Midbrain (tissue), 1 donor: Measurements from ENCODE around the gene SLCO1B3.
"Not testable (repeated sequence)": the region's sequence is repeated elsewhere in the genome, so short reads cannot be mapped to it uniquely, and the experiment has no call there.

ENCODE experiments used
- DNase-seq: peaks from one replicate; lab custom pipeline; 2025; lab: John Stamatoyannopoulos, UW

SLCO1B3 gene, protein sequence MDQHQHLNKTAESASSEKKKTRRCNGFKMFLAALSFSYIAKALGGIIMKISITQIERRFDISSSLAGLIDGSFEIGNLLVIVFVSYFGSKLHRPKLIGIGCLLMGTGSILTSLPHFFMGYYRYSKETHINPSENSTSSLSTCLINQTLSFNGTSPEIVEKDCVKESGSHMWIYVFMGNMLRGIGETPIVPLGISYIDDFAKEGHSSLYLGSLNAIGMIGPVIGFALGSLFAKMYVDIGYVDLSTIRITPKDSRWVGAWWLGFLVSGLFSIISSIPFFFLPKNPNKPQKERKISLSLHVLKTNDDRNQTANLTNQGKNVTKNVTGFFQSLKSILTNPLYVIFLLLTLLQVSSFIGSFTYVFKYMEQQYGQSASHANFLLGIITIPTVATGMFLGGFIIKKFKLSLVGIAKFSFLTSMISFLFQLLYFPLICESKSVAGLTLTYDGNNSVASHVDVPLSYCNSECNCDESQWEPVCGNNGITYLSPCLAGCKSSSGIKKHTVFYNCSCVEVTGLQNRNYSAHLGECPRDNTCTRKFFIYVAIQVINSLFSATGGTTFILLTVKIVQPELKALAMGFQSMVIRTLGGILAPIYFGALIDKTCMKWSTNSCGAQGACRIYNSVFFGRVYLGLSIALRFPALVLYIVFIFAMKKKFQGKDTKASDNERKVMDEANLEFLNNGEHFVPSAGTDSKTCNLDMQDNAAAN

GRCh38 chr12:20810487-20810886 lies at the start of gene SLCO1B3:
TSS of gene SLCO1B3 (plus strand) at chr12:20810705. CDS start at chr12:20815739, 5,034 bp downstream.
- DNase-seq: no peak

DNA sequence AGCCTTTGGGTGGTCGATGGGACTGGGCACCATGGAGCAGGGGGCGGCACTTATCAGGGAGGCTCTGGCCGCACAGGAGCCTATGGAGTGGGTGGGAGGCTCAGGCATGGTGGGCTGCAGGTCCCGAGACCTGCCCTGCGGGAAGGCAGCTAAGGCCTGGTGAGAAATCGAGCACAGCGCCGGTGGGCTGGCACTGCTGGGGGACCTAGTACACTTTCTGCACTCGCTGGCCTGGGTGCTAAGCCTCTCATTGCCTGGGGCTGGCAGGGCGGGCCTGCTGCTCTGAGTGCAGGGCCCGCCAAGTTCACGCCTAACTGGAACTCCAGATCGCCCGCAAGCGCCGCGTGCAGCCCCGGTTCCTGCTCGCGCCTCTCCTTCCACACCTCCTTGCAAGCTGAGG lies 33.1 kb upstream of the SLCO1B3 start:
- no peak for DNase-seq

GRCh38 chr12:20778969-20779368 lies 31.5 kb upstream of the SLCO1B3 start:
- no peak for DNase-seq

GRCh38 chr12:20779971-20780370 lies 30.5 kb upstream of the SLCO1B3 start:
- not testable (repeated sequence) for DNase-seq

GRCh38 chr12:20783796-20784357 lies 26.6 kb upstream of the SLCO1B3 start:
- not testable (repeated sequence) for DNase-seq

DNA sequence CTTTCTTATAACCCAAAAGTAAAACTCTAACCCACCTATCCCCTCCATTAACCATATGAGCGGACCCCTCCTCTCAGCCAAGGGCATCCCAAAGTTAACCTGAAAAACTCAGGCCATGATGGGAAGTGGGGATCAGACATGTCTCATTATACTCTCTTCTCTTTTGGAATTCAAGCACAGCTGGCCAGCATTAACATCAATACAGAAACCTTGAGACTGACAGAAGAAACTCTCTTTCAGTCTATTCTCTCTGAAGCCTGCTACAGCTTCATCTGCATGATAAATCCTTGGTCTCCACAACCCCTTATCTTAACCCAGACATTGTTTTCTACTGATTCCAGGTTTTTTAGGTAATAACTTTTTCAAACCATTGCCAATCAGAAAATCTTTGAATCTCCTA lies 17.5 kb upstream of the SLCO1B3 start:
- no peak for DNase-seq

GRCh38 chr12:20798554-20798953 lies 12.0 kb upstream of the SLCO1B3 start:
- DNase-seq: peak; percentile 41

GRCh38 chr12:20800160-20800559 lies 10.3 kb upstream of the SLCO1B3 start:
- DNase-seq: no peak

GRCh38 chr12:20801035-20801434 lies 9.5 kb upstream of the SLCO1B3 start:
- DNase-seq: no peak

- DNase-seq: no peak
Observed at GRCh38 chr12:20805921-20806320, 4.6 kb upstream of the SLCO1B3 start.

DNA sequence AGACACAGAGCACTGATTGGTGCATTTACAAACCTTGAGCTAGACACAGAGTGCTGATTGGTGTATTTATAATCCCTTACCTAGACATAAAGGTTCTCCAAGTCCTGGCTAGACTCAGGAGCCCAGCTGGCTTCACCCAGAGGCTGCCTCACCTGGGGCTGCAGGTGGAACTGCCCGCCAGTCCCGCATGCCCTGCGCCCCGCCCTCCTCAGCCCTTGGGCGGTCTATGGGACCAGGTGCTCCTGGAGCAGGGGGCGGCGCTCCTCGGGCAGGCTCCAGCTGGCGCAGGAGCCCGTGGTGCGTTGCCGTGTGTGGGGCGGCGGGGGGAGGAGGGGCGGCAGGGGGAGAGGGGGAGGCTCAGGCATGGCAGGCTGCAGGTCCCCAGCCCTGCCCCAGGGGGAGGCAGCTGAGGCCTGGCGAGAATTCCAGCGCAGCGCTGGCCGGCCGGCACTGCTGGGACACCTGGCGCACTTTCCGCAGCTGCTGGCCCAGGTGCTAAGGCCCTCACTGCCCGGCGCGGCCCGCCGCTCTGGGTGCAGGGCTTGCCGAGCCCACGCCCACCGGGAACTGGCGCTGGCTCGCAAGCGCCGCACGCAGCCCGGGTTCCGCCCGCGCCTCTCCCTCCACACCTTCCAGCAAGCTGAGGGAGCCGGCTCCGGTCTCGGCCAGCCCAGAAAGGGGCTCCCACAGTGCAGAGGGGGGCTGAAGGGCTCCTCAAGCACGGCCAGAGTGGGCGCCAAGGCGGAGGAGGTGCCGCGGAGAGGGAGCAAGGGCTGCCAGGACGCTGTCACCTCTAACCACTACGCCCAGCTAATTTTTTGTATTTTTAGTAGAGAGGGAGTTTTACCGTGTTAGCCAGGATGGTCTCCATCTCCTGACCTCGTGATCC lies 3.1 kb upstream of the SLCO1B3 start:
- no peak for DNase-seq

- no peak for DNase-seq
Observed at GRCh38 chr12:20808521-20808920, 2.0 kb upstream of the SLCO1B3 start.

GRCh38 chr12:20815574-20815973 lies 5.1 kb downstream of the SLCO1B3 start:
- no peak for DNase-seq

DNA sequence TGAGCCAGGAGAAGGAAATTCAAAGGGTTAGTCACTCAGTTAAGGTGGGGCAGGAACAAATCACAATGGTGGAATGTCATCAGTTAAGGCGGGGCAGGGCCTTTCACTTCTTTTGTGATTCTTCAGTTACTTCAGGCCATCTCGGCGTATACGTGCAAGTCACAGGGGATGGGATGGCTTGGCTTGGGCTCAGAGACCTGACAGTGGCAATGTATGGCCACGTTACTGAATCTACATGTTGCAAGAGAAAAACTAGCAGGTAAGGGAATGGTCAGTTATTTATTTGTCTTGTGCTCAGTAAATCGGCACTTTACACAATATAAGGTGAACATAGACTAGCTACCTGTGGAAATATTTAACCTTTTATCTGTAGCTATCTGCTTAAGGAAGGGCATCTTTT lies 11.9 kb downstream of the SLCO1B3 start:
- no peak for DNase-seq

GRCh38 chr12:20822925-20823324 lies 12.4 kb downstream of the SLCO1B3 start:
- DNase-seq: no peak

- DNase-seq: no peak
Observed at GRCh38 chr12:20829919-20830318, 19.4 kb downstream of the SLCO1B3 start.

- no peak for DNase-seq
Observed at GRCh38 chr12:20830456-20830855, 20.0 kb downstream of the SLCO1B3 start.

DNA sequence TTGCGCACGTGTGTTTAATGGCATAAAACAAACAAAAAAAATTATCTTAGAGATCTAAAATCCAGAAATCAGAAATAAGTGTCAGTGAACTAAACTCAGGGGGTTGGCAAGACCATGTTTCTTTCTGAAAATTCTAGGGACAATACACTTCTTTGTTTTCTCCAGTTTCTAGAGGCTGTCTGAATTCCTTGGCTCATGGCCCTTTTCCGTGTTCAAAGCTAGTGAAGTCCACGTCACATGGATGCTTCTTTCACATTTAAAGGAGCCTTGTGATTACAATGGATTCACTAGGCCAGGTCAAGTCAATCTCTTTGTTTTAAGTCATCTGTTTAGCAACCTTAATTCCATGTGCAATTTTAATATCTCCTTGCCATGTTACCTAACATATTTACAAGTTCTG lies 22.4 kb downstream of the SLCO1B3 start:
- DNase-seq: no peak

DNA sequence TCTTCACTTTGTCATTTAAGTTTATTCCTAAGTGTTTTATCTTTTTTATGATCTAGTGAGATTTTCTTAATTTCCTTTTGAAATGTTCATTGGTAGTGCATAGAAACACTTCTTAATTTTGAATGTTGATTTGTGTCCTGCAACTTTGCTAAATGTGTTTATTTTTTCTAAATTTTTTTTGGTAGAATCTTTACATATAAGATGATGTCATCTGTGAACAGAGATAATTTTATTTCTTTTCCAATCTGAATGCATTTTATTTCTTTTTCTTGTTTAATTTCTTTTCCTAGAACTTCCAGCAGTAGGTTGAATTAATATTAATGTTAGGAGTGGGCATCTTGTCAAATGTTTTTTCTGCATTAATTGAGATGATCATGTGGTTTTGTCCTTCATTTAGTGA lies 42.1 kb downstream of the SLCO1B3 start:
- DNase-seq: no peak

DNA sequence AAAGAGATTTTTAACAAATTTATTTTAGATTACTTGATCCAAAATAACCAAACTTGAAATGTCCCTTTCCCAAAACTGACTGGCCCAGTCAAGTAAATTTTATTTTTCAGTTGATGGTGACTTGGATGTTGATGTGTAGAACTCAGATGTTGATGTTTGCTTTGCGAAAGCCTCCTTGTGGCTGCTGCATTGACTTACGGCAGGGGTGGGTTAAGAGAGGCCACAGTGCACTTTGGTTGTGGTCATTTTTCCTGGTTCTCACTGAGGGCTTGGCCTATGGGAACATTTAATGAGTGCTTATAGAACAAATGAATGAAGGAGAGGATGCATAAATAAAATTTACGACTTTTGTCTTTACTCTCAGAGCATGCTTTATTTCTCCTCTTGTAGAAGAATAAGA lies 52.6 kb downstream of the SLCO1B3 start:
- no peak for DNase-seq

DNA sequence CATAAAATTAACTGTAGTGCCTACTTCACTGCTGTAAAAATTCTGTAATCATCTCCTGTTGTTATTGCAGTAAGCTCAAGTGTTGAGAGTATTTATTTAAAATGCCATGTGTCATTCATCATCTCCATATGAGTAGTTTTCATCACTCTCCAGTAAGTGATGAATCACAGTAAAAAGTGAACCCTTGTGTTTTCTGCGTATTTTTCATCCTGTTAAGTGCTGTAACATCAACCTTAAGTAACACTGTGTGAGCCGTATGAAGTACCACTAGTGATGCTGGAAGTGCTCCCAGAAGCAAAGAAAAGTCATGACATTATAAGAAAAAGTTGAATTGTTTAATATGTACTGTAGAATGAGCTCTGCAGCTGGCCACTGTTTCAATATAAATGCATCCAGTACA lies 55.4 kb downstream of the SLCO1B3 start:
- DNase-seq: no peak

DNA sequence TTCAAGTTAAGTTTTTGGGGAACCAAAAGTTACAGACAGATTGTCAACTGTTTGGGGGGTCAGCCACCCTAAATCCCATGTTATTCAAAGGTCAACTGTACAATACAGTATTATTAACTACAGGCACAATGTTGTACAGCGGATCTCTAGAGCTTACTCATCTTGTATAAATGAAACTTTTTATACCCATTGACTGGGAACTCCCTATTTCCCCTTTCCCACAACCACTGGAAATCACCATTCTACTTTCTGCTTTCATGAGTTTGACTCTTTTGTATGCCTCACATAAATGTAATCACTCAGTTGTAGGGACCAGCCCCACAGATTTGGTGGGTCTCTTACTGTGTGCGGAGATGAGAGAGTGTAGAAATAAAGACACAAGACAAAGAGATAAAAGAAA lies 57.8 kb downstream of the SLCO1B3 start:
- DNase-seq: no peak
